ENCODE data around the gene EXOSC2. TPM values are rescaled to one million over a fixed set of nuclear protein-coding genes. Genes with fewer than 3 reads are reported as not detected.
A peak's percentile ranks its signal among the peaks of the same experiment; 100 is the strongest.

EXOSC2 gene
- total and polyA plus RNA-seq, 2 of the 13 experiments (the other 11 are each of a cell fraction or from before 2014, with no cell fraction given) = 27.5 to 63.8 TPM

DNA sequence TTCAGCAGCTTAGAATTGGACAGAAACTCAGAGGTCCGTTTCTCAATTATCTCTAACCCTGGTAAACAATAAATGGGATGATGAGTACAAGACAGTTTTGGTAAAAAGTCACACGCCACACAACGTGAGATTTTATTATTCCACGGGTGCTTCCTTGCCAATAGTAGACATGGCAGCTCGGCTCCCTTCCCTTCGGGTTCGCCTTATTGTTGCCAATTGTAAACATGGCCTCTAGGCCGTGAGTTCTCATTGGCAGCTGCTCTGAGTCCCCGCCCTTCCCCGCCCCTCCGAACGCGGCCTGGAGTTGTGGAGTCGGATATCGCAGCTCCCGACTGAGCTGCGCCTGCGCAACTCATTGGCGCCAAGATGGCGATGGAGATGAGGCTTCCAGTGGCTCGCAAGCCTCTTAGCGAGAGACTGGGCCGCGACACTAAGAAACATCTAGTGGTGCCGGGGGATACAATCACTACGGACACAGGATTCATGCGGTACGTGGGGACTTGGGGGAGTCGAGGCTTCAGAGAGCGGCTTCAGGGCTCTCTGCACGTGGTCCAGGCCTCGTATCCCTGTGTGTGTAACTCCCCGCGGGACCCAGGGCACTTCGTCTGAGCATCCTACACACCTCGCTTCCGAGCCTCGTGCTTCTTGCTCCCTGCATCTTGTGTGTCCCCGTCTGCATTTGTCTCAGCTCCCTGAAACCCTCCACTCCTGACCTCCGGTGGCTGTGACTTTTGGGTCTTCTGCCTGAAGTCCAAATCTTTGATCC, at the start of gene EXOSC2 (continued):
- TF ChIP-seq SKI (IDR thresholded peaks at IDR 0.05; ENCODE audit: partially characterized antibody) (no peak), HHEX (CRISPR knock-in tag; IDR thresholded peaks at IDR 0.05) (0 out of 2 replicates have a peak, but pooled peaks have one; percentile 8), ZNF256 (CRISPR knock-in tag; conservative IDR thresholded peaks at IDR 0.05) (peak; percentile 91), ARNTL (CRISPR knock-in tag; IDR thresholded peaks at IDR 0.05) (peak; percentile 46; the same call in 1 of the 2 replicates), POLR2A (IDR thresholded peaks at IDR 0.05; ENCODE audit: insufficient read depth in 1 of 2, low read depth in 2 of 2, low read length in 2 of 2) (peak; percentile 93 to 94), ZNF263 (CRISPR knock-in tag; IDR thresholded peaks at IDR 0.05) (0 out of 2 replicates have a peak, but pooled peaks have one; percentile 42), ZNF720 (CRISPR knock-in tag; IDR thresholded peaks at IDR 0.05) (no peak), ZNF788 (CRISPR knock-in tag; IDR thresholded peaks at IDR 0.05; ENCODE audit: borderline replicate concordance) (peak; percentile 27; the same call in 1 of the 2 replicates), ZNF644 (CRISPR knock-in tag; IDR thresholded peaks at IDR 0.05; ENCODE audit: low read depth) (no peak; the same call in 1 of the 2 replicates), KLF11 (CRISPR knock-in tag; IDR thresholded peaks at IDR 0.05) (no peak), MED13 (CRISPR knock-in tag; IDR thresholded peaks at IDR 0.05) (0 out of 2 replicates have a peak, but pooled peaks have one; percentile 66), MTF1 (CRISPR knock-in tag; IDR thresholded peaks at IDR 0.05) (no peak), CCDC6 (CRISPR knock-in tag; IDR thresholded peaks at IDR 0.05) (peak; percentile 43; the same call in 1 of the 2 replicates)
- TF ChIP-seq, protein P1, sequence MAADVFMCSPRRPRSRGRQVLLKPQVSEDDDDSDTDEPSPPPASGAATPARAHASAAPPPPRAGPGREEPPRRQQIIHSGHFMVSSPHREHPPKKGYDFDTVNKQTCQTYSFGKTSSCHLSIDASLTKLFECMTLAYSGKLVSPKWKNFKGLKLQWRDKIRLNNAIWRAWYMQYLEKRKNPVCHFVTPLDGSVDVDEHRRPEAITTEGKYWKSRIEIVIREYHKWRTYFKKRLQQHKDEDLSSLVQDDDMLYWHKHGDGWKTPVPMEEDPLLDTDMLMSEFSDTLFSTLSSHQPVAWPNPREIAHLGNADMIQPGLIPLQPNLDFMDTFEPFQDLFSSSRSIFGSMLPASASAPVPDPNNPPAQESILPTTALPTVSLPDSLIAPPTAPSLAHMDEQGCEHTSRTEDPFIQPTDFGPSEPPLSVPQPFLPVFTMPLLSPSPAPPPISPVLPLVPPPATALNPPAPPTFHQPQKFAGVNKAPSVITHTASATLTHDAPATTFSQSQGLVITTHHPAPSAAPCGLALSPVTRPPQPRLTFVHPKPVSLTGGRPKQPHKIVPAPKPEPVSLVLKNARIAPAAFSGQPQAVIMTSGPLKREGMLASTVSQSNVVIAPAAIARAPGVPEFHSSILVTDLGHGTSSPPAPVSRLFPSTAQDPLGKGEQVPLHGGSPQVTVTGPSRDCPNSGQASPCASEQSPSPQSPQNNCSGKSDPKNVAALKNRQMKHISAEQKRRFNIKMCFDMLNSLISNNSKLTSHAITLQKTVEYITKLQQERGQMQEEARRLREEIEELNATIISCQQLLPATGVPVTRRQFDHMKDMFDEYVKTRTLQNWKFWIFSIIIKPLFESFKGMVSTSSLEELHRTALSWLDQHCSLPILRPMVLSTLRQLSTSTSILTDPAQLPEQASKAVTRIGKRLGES (CRISPR knock-in tag; IDR thresholded peaks at IDR 0.05; ENCODE audit: borderline replicate concordance) = peak; percentile 63; the same call in 1 of the 2 replicates
- TF ChIP-seq, protein P2, sequence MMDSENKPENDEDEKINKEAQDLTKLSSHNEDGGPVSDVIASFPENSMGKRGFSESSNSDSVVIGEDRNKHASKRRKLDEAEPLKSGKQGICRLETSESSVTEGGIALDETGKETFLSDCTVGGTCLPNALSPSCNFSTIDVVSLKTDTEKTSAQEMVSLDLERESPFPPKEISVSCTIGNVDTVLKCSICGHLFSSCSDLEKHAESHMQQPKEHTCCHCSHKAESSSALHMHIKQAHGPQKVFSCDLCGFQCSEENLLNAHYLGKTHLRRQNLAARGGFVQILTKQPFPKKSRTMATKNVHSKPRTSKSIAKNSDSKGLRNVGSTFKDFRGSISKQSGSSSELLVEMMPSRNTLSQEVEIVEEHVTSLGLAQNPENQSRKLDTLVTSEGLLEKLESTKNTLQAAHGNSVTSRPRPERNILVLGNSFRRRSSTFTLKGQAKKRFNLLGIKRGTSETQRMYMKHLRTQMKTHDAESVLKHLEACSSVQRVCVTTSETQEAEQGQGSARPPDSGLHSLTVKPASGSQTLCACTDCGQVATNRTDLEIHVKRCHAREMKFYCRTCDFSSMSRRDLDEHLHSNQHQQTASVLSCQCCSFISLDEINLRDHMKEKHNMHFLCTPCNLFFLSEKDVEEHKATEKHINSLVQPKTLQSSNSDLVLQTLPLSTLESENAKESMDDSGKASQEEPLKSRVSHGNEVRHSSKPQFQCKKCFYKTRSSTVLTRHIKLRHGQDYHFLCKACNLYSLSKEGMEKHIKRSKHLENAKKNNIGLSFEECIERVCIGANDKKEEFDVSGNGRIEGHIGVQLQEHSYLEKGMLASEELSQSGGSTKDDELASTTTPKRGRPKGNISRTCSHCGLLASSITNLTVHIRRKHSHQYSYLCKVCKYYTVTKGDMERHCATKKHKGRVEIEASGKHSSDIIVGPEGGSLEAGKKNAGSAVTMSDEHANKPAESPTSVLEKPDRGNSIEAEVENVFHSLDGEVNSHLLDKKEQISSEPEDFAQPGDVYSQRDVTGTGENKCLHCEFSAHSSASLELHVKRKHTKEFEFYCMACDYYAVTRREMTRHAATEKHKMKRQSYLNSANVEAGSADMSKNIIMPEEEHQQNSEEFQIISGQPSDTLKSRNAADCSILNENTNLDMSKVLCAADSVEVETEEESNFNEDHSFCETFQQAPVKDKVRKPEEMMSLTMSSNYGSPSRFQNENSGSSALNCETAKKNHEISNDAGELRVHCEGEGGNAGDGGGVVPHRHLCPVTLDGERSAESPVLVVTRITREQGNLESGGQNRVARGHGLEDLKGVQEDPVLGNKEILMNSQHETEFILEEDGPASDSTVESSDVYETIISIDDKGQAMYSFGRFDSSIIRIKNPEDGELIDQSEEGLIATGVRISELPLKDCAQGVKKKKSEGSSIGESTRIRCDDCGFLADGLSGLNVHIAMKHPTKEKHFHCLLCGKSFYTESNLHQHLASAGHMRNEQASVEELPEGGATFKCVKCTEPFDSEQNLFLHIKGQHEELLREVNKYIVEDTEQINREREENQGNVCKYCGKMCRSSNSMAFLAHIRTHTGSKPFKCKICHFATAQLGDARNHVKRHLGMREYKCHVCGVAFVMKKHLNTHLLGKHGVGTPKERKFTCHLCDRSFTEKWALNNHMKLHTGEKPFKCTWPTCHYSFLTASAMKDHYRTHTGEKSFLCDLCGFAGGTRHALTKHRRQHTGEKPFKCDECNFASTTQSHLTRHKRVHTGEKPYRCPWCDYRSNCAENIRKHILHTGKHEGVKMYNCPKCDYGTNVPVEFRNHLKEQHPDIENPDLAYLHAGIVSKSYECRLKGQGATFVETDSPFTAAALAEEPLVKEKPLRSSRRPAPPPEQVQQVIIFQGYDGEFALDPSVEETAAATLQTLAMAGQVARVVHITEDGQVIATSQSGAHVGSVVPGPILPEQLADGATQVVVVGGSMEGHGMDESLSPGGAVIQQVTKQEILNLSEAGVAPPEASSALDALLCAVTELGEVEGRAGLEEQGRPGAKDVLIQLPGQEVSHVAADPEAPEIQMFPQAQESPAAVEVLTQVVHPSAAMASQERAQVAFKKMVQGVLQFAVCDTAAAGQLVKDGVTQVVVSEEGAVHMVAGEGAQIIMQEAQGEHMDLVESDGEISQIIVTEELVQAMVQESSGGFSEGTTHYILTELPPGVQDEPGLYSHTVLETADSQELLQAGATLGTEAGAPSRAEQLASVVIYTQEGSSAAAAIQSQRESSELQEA (CRISPR knock-in tag; IDR thresholded peaks at IDR 0.05; ENCODE audit: not compliant biosample characterization) = peak; percentile 24
- TF ChIP-seq, protein P3, sequence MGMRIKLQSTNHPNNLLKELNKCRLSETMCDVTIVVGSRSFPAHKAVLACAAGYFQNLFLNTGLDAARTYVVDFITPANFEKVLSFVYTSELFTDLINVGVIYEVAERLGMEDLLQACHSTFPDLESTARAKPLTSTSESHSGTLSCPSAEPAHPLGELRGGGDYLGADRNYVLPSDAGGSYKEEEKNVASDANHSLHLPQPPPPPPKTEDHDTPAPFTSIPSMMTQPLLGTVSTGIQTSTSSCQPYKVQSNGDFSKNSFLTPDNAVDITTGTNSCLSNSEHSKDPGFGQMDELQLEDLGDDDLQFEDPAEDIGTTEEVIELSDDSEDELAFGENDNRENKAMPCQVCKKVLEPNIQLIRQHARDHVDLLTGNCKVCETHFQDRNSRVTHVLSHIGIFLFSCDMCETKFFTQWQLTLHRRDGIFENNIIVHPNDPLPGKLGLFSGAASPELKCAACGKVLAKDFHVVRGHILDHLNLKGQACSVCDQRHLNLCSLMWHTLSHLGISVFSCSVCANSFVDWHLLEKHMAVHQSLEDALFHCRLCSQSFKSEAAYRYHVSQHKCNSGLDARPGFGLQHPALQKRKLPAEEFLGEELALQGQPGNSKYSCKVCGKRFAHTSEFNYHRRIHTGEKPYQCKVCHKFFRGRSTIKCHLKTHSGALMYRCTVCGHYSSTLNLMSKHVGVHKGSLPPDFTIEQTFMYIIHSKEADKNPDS (CRISPR knock-in tag; IDR thresholded peaks at IDR 0.05) = 0 out of 2 replicates have a peak, but pooled peaks have one; percentile 30
